Measurements from ENCODE around the gene COL6A3.

COL6A3 gene

DNA sequence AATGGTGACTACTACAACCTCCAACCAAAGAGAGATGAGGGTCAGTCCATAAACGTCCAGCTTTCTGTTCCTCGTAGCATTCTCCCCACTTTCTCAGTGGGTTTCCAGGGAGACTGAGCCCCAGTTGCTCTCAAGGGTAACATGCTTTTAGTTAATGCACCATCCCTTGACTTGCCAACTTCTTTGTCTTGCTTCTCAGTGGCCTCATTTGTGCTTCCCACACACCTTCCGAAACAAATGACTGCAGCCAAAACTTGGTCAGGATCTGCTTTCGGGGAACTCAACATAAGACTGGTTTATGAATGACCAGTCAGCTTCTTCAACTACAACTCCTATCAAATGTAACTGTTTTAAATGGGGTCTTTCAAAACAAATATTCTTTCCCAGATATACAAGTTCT, 94.1 kb downstream of the COL6A3 start:
- Histone ChIP-seq H3K27me3 (ENCODE audit: insufficient read depth, low read depth) (no peaks in the 10 kb centered on the region), H3K4me2 (no peak overlapping the region)

DNA sequence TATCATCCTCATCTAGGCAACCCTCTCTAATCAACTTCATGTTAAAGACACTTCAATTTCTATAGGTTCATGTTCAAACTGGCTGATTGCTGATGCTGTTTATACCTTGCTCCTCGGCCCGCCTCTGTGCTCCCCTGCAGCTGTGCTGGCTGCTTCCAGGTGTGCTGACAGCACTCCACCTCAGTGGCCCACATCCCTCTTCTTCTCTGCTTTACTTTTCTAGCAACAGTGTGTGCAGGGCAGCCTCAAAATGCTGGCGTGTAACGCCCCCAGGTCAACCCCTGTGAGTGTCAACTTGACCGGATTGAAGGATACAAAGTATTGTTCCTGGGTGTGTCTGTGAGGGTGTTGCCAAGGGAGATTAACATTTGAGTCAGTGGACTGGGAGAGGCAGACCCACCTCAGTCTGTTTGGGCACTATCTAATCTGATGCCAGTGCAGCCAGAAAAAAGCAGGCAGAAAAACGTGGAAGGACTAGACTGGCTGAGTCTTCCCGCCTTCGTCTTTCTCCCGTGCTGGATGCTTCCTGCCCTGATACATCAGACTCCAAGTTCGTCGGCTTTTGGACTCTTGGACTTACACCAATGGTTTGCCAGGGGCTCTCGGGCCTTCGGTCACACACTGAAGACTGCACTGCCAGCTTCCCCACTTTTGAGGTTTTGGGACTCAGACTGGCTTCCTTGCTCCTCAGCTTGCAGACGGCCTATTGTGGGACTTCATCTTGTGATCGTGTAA, 94.7 kb downstream of the COL6A3 start:
- no peak overlapping the region for H3K9ac ChIP-seq
- H3K79me2 ChIP-seq (ENCODE audit: insufficient read depth, low read depth): no peaks in the 10 kb centered on the region
- no peak overlapping the region for H3K4me3 ChIP-seq (IDR thresholded peaks at IDR 0.05; ENCODE audit: insufficient read depth, low read depth, low read length)
- no peaks in the 10 kb centered on the region for H3K4me1 ChIP-seq (ENCODE audit: low read depth, poor library complexity, severe bottlenecking)
- no peaks in the 10 kb centered on the region for H4K20me1 ChIP-seq (ENCODE audit: insufficient read depth)
- TF ChIP-seq, protein P1, sequence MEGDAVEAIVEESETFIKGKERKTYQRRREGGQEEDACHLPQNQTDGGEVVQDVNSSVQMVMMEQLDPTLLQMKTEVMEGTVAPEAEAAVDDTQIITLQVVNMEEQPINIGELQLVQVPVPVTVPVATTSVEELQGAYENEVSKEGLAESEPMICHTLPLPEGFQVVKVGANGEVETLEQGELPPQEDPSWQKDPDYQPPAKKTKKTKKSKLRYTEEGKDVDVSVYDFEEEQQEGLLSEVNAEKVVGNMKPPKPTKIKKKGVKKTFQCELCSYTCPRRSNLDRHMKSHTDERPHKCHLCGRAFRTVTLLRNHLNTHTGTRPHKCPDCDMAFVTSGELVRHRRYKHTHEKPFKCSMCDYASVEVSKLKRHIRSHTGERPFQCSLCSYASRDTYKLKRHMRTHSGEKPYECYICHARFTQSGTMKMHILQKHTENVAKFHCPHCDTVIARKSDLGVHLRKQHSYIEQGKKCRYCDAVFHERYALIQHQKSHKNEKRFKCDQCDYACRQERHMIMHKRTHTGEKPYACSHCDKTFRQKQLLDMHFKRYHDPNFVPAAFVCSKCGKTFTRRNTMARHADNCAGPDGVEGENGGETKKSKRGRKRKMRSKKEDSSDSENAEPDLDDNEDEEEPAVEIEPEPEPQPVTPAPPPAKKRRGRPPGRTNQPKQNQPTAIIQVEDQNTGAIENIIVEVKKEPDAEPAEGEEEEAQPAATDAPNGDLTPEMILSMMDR (conservative IDR thresholded peaks at IDR 0.05; ENCODE audit: low read depth, low read length): no peak
- no peaks in the 10 kb centered on the region for H3K27me3 ChIP-seq (ENCODE audit: insufficient read depth, low read depth)
- no peak overlapping the region for H2AFZ ChIP-seq (ENCODE audit: low read depth)
- no peak overlapping the region for H3K27ac ChIP-seq
- H3K4me2 ChIP-seq: no peak overlapping the region
- H3K36me3 ChIP-seq (ENCODE audit: insufficient read depth): no peaks in the 10 kb centered on the region

More for the DNA sequence above, 94.1 kb downstream of the COL6A3 start:
- Histone ChIP-seq H4K20me1 (ENCODE audit: insufficient read depth) (no peaks in the 10 kb centered on the region), H2AFZ (ENCODE audit: low read depth) (no peak overlapping the region), H3K27ac (no peak overlapping the region), H3K79me2 (ENCODE audit: insufficient read depth, low read depth) (no peaks in the 10 kb centered on the region), H3K4me3 (IDR thresholded peaks at IDR 0.05; ENCODE audit: insufficient read depth, low read depth, low read length) (no peak overlapping the region), H3K9ac (no peak overlapping the region), H3K36me3 (ENCODE audit: insufficient read depth) (no peaks in the 10 kb centered on the region), H3K4me1 (ENCODE audit: low read depth, poor library complexity, severe bottlenecking) (no peaks in the 10 kb centered on the region)
- TF ChIP-seq, protein P1 (conservative IDR thresholded peaks at IDR 0.05; ENCODE audit: low read depth, low read length): no peak

DNA sequence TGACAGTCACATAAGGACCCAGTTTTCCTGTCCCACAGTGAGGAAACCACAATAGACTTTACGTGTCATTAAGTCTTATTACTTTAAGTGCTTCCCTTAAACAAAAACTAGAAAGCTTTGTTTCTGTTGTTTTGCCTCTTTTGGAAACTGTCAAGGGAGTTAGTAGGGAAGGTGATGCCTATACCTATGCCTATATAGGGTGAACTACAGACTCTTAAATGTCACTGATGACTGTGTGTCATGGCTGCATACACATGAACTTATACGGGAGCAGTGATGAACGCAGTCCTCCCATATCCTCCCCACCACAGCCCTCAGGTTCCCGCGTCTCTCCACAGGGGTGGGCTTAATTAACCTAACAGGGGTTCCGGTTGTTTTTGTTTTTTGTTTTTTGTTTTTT, 97.6 kb downstream of the COL6A3 start:
- no peak overlapping the region for H3K27ac ChIP-seq
- H3K4me3 ChIP-seq (IDR thresholded peaks at IDR 0.05; ENCODE audit: insufficient read depth, low read depth, low read length): no peak overlapping the region
- H3K4me2 ChIP-seq: no peak overlapping the region
- H3K36me3 ChIP-seq (ENCODE audit: insufficient read depth): no peaks in the 10 kb centered on the region
- H2AFZ ChIP-seq (ENCODE audit: low read depth): no peak overlapping the region
- H3K9ac ChIP-seq: no peak overlapping the region
- H4K20me1 ChIP-seq (ENCODE audit: insufficient read depth): no peaks in the 10 kb centered on the region
- TF ChIP-seq, protein P1 (conservative IDR thresholded peaks at IDR 0.05; ENCODE audit: low read depth, low read length): no peak
- H3K79me2 ChIP-seq (ENCODE audit: insufficient read depth, low read depth): no peaks in the 10 kb centered on the region
- no peaks in the 10 kb centered on the region for H3K27me3 ChIP-seq (ENCODE audit: insufficient read depth, low read depth)
- no peaks in the 10 kb centered on the region for H3K4me1 ChIP-seq (ENCODE audit: low read depth, poor library complexity, severe bottlenecking)

DNA sequence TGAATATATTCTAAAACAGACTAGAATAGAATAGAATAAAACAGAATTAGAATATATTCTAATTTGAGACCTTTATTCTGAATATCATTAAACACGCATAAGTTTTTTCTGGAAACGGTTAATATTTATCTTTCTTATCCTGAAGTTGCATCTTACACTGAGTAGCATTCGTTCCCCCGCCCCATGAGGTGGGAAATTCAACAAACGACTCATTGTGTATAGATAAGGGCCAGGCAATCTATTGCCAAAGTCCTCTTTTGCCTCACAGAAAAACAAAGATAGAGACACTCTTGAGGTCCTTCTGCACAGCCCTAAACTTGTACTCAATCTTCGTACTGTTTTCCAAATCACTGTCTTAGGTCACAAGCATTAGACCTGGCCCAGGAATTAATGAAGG, 98.1 kb downstream of the COL6A3 start:
- Histone ChIP-seq H2AFZ (ENCODE audit: low read depth) (no peak overlapping the region), H3K27ac (no peak overlapping the region), H3K4me3 (IDR thresholded peaks at IDR 0.05; ENCODE audit: insufficient read depth, low read depth, low read length) (no peak overlapping the region), H3K27me3 (ENCODE audit: insufficient read depth, low read depth) (no peaks in the 10 kb centered on the region), H3K79me2 (ENCODE audit: insufficient read depth, low read depth) (no peaks in the 10 kb centered on the region), H4K20me1 (ENCODE audit: insufficient read depth) (no peaks in the 10 kb centered on the region), H3K36me3 (ENCODE audit: insufficient read depth) (no peaks in the 10 kb centered on the region), H3K9ac (no peak overlapping the region), H3K4me2 (no peak overlapping the region), H3K4me1 (ENCODE audit: low read depth, poor library complexity, severe bottlenecking) (no peaks in the 10 kb centered on the region)
- TF ChIP-seq, protein P1 (conservative IDR thresholded peaks at IDR 0.05; ENCODE audit: low read depth, low read length): no peak

Measured in KMS-11 (cell line).